K562 (cell line): ENCODE measurements around the gene SLC2A4. TPM values are rescaled to one million over a fixed set of nuclear protein-coding genes. Genes with fewer than 3 reads are reported as not detected.

ENCODE experiments used
- BCLAF1 ChIP-seq, 2 experiments: fragments of 450-650 bp in 1 of 2; IDR thresholded peaks; 2 replicates each; pipeline ENCODE4 v1.6.1; 2011 to 2017; ENCODE audit warnings: low read depth in 2 of 2, antibody characterized with exemption in 1 of 2, borderline replicate concordance in 1 of 2, low read length in 1 of 2, mild to moderate bottlenecking in 1 of 2, mixed read lengths in 1 of 2; ENCODE audit not compliant: control insufficient read depth in 1 of 2
- BDP1 ChIP-seq: IDR thresholded peaks from 3 replicates; pipeline ENCODE4 v1.6.1; 2011; ENCODE audit not compliant: insufficient read length, insufficient read depth
- CCNT2 ChIP-seq: IDR thresholded peaks from 2 replicates; pipeline ENCODE4 v1.6.1; 2011; ENCODE audit warnings: borderline replicate concordance, low read depth, mild to moderate bottlenecking, moderate library complexity, mixed read lengths, low read length; ENCODE audit not compliant: insufficient read length; ENCODE audit errors: extremely low read depth
- HMGN3 ChIP-seq: IDR thresholded peaks from 2 replicates; pipeline ENCODE4 v1.6.1; 2011; ENCODE audit warnings: borderline replicate concordance, low read depth, mild to moderate bottlenecking, mixed read lengths, low read length; ENCODE audit not compliant: insufficient read length; ENCODE audit errors: extremely low read depth
- polyA plus RNA-seq, 8 experiments: library from polyadenylated mRNA; depleted of rRNA in 4 of 8; stranded (reverse) in 5 of 8; unstranded in 3 of 8; fragments of >200 nt; fragmentation: Nextera tagmentation in 2 of 8; fragmentation: Illumina TruSeq in 1 of 8; extraction: Ambion mirVana in 2 of 8; extraction: Trizol in 1 of 8; gene quantifications; 2 replicates each; pipeline versions ENCODE4 v1.2.1 to v1.2.3, GENCODE V29; 2011 to 2014; ENCODE audit warnings: inconsistent platforms in 1 of 8, missing spikeins in 1 of 8
- total RNA-seq, 7 experiments: library from RNA; depleted of rRNA in 6 of 7; stranded (reverse); fragments of >200 nt in 6 of 7; fragmentation: Illumina TruSeq in 2 of 7; extraction: Trizol in 2 of 7; gene quantifications; 2 replicates each; pipeline versions ENCODE4 v1.2.1 to v1.2.3, GENCODE V29; 2011 to 2021; ENCODE audit warnings: low replicate concordance in 1 of 7

The SLC2A4 gene
- total and polyA plus RNA-seq, 9 of the 15 experiments (the other 6 are each of a cell fraction or from before 2014, with no cell fraction given): 0.74 to 3.5 (median 1.6) TPM

- no peak for TF ChIP-seq BCLAF1 (IDR thresholded peaks at IDR 0.05; ENCODE audit: borderline replicate concordance in 1 of 2, control insufficient read depth in 1 of 2, low read depth in 2 of 2, low read length in 1 of 2)
- no peak for TF ChIP-seq BDP1
- peak; percentile 45 for TF ChIP-seq HMGN3
- peak; percentile 30 for TF ChIP-seq CCNT2
- TF ChIP-seq, all 486 proteins: peak for 43
Observed at GRCh38 chr17:7281074-7281952, at the start of gene SLC2A4 (continued).
